NCI-H526 treated with DMSO at 0.1 percent for 48 hours (cell line): ENCODE measurements around the gene CDK5RAP1.

Source experiments
- DNase-seq: peaks from one replicate; lab custom pipeline; 2025; lab: John Stamatoyannopoulos, UW

Gene CDK5RAP1

DNA sequence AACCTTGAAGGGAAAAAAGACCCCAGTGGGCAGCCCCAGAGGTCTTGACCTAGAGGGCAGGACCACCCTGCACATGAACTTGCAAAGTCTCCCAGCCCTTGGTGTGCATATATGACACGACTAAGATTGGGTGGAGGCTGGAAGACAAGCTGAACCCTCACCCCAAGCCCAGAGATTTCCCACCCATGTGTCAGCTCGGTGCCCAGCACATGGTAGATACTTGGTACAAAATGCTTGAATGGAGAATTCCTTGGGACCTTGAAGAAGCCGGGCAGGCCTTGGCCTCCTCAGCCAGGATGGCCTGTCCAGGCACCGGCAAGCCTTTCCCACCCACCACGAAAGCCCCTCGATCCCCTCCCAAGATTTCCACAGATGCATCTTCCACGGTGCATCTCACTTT, 67.7 kb downstream of the CDK5RAP1 start:
- DNase-seq: no peak

DNA sequence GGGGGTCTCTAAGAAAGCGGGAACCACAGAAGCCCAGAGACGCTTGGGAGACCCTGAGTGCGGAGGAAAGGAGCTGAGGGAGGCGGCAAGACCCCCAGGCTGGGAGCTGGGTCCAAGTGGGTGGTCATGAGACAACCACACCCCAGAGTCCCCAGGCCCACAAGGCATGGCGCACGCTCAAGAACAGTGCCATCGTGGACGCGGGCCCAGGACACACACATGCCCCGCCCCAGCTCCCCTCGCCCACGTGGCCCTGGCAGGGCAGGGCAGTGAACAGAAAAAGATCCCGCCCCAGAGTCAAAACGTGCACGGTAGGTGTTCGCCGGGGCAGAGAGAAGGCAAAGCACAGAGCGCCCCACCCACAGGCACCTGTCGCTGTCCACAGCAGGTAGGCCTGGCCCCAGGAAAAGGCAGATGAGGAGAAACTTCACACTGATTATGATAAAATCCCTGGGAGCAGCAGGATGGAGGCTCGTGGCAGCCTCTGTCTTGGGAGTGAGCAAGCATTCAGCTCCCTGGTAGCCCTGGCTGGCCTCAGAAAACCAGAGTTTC, 68.3 kb downstream of the CDK5RAP1 start:
- no peak for DNase-seq

DNA sequence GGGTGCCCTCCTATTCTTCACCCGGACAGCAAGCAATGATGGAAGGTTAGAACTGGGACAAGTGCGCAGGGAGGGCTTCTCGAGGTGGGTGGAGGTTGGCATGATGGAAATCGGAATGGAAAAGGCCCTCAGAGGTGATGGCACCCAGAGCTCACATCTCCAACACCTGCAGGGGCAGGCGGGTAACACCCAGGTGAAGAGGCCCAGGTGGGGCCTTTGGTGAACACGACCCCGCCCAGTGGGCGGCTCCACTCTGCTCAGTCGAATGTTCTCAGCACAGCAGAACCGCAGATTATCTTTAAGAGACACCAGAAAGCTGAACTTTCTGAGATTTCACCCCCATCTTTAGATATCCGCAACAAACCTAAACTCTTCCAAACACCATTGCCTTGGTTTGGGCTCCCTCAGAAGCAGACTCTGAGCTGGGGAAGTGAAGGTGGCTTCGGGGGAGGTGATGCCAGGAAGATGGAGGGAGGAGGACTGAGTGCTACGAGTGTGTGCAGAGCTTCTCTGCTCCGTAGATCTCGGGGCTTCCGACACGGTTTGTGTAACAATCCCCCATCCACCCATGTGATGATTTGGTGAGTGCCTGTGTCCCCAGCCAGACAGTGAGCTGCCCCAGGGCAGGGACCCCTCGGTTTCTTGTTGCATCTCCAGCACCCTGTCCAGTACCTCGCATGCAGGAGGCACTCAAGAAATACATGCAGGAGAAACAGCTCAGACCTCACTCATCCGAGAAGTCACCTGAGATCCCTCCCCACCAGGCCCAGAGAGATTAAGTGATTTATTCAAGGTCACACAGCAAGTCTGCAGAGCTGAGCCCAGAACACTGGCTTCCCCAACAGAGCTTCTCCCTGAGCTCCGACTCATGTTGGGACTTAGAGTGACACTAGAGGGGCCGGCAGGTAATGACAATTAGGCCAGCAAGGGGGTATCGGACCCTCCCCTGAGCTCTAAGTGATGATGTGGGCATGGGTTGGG, 72.9 kb downstream of the CDK5RAP1 start:
- no peak for DNase-seq

DNA sequence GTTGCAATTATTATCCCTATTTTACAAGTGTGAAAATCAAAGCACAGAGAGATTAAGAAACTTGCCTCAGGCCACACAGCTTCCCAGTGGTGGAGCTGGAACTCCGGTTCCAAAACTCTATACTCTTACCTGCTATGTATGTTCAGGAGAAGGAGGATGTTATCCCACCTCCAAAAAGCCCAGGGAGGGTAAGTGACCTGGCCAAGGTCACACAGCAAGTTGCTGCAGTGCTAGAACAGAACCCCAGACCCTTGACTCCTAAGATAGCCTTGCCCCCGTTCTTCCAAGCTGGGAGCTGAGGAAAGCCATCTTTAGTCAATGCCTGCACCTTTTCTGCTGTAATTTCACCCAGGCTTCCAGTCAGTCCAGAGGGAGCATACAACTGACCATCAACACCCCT, 76.0 kb downstream of the CDK5RAP1 start:
- no peak for DNase-seq

DNA sequence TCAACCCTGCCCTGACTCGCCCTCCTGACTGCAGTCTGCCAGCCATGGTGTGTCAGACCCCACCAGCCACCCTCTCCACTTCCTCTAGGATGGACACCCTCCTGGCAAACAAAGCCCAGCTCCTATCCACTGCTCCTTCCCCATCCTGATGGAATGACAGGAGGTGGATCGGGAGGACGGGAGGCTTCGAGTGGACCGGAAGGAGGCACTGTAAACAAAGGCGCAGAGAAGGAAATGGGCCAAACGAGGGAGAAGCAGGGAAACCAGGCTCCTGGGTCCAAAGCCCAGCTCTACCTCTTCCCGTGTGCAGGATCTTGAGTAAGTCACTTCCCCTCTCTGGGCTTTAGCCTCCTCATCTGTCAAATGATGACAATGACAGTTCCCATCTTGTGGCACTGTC, 78.1 kb downstream of the CDK5RAP1 start:
- no peak for DNase-seq

DNA sequence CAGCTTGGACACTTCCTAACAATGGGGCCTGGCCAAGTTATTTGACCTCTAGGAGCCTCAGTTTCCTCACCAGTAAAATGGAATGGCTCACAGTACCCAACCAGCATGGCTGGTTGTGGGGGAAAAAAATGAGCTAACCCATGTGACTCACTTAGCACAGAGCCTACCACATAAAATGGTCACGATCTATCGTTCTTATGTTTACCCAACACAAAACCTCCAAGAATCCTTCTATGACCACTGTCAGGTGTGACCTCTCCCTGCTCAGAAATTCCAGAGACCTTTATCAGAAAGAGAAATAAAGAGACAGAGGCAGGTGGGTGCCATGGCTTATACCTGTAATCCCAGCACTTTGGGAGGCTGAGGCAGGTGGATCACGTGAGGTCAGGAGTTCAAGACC, 78.9 kb downstream of the CDK5RAP1 start:
- no peak for DNase-seq

DNA sequence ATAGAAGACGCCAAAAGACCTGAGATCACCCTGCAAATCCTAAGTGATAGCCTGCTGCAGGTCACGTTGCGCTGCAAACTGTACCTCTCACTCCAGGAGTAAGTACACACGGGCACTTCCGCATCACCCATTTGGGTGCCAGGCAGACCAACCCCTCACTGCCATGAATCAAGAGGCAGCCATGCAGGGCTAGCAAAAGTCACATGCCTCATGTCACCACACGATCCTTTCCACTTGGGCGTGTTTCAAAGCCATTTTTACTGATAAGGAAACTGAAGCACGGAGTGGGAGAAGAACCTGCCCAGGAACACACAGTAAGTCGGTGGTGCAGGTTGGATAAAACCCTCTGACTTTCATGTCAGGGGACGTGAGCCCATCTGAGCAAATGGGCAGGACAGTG, 81.3 kb downstream of the CDK5RAP1 start:
- no peak for DNase-seq

DNA sequence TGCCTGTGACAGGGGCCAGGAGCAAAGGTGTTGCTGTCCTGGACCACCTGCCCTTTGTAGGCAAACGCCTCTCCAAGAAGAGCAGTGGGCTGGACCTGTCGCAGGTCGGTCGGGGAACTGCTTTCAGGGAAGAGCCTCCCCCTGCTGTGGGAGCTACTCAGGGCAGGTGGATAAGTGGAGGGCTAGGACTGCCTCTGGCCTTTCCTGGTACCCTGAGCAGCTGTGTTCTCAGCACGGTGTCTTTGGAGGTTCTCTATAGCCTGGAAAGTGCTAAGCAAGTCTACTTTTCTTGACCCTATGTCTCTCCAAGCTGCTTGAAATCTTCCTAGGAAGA, 83.3 kb downstream of the CDK5RAP1 start:
- DNase-seq: no peak

DNA sequence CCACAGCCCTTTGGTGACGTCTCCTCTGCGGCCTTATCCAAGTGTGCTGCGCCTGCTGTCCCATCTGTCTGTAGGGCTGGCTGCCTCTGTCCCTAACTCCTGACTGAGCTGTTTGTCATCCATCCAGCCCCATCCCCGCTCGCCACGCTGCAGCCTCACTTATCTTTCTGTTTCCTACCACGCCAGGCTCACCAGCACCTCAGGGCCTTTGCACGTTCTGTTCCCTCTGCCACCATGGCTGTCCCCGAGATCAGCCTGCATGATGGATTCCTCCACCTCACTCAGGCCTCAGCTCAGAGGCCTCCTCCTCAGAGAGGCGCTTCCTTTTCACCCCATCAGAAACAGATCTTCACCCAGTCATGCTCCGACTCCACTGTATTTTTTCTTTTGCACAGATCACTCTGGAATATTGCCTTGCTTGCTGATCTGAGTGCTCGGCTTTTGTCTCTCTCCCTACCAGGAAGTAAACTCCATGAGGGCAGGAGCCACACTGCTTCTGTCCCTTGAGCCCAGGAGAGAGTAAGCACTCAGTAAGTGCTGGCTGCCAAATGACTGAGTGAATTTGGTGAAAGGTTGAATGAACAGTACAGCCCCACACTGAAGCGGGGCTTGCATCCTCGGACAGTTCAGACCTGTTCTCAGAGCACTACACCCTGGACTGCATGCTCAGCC, 83.8 kb downstream of the CDK5RAP1 start:
- DNase-seq: no peak

DNA sequence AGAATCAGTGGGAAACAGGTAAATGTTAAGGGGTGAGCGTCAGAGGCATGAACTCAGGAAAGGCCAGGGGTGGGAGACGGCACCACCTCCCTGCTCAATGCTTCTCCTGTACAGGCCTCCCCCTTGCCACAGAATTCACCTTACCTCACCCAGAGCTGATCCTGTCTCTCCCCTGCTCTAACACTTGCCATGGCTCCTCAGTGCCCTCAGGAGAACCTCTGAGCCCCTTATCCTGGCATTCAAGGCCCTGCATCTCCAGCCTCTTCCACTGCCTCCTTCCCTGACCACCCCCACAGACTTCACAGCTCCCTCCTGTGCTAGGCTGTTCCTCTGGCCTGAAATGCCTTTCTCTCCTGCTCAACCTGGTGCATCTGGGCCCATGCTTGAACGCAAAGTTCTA, 84.4 kb downstream of the CDK5RAP1 start:
- DNase-seq: no peak

DNA sequence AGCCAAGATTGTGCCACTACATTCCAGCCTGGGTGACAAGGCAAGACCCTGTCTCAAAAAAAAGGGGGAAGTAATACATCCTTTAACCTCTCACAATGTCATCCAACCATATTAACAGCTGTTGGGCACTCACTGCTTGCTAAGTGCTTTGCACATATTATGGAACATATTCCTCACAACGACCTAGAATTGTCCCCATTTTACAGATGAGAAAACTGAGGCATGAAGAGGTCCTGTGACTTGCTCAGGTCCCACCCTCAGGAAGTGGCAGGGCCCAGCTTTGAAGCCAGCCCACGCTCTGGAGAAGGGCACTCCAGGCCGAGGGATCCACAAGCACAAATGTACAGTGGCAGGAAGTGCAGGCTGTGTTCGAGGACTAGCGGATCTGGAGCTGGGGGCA, 85.0 kb downstream of the CDK5RAP1 start:
- no peak for DNase-seq

DNA sequence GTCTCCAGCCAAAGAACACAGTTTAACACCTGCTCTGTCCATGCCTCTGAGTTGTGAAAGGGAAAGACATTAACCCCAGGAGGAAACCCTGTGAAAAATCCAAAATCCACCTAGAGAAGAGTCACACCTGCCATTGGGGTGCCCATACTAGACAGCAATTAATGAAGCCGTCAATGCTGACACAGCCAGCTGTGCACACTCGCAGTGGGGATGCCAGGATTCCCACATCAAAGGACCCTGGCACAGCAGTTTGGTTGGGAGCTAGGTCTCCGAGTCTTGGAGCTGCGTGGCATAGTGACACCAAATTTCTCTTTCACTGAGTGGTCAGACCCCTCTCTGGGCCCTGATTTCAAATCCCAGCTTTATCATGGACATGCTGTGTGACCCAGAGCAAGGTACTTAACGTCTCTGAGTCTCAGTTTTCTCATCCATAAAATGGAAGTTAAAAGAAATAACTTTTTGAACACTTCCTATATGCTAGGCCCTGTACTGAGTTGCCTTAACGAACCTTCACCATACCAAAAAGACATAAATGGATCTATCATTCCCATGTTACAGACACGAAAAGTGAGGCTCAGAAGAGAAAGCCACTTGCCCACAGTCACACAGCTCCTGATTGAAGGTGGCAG, 87.5 kb downstream of the CDK5RAP1 start:
- DNase-seq: no peak

DNA sequence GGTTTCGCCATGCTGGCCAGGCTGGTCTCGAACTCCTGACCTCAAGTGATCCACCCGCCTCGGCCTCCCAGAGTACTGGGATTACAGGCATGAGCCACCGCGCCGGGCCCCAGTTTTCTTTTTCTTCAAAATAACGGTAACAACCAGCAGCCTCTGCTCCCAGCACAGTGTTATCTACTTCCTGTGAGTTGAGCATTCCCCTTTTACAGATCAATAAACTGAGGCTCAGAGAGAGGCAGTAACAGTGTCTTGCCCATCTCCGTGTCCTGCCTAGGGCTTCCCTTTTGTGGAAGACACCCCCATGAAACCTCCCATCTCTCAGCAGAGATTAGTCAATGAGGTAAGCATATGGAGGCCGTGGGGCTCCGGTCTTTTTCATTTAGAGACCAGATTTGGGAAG, 88.7 kb downstream of the CDK5RAP1 start:
- DNase-seq: no peak

DNA sequence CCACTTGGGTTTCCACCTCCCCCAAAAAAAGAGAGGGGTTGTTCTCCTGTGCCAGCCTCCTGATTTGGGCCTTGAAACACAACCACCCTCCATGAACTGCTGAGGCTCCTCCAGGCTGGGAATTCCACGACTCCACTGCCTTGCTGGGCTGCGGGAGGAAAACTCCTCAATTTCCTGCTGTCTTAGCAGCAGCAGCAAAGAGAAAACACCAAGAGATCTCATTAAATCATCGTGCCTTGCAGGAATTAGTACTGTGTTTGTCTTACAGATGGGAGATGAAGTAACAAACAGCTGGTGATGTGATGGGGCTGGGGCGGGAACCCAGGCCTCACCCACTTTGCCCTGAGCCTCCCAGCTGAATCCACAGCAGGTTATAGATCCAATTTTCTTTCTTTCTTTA, 89.3 kb downstream of the CDK5RAP1 start:
- no peak for DNase-seq

DNA sequence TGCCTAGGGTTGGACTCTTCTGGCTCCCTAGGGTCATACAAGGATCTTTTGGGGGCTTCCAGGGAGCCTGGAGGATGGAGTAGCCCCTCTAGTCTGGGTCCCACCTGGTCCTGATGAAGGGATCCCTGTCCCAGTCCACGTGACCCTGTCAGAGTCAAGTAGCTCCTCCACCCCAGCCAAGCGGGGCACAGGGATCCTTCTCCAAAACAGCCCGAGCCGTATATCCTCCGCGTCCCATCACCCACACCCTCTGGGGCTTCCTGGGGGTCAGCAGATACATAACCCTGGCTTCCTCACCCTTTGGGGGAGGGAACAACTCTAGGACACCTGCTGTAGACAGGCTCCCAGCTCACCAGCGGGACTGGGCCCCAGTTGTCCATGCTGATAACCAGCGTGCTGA, 90.3 kb downstream of the CDK5RAP1 start:
- no peak for DNase-seq

DNA sequence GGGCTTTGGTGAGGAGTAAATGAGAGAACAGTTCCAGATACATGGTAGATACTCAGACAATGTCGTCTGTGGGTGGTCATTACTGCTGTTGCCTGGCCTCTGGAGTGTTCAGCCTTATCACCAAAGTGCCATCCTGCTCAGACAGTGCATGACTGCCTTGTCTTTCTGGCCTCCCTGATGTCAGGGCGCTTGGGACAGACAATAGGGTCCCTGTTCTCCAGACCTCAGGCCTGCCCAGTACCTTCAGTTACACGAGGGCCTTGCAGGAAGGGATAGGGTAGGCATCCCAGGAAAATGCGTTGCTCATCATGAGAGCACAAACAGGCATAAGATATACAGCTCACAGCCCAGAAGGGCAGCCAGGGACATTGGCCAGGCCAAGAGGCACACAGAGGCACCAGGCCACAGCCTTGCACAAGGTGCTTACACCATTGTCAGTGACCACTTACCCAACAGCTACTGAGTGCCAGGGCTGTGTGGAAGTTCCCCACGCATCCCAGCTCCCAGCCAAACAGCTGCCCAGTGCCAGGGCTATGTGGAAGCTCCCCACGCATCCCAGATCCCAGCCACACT, 90.9 kb downstream of the CDK5RAP1 start:
- DNase-seq: no peak

DNA sequence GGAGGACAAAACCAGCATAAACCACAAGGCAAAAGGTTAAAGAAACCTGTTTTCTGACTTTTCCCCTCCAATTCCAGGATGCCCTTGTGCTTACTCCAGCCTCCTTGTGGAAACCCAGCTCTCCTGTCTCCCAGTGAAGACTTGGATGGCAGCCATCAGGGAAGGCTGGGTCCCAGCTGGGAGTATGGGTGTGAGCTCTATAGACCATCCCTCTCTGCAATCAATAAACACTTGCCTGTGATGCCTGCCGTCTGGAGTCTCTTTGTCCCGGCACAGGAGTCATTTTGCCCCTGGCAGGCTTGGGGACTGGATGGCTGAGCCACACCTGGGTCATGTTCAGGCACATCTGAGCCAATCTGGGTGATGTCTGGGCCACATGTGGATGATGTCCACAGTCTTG, 91.7 kb downstream of the CDK5RAP1 start:
- no peak for DNase-seq
